Upper lobe of right lung (tissue), 1 donor: Measurements from ENCODE around the gene PARD6A. TPM values are rescaled to one million over a fixed set of nuclear protein-coding genes. Genes with fewer than 3 reads are reported as not detected.

Experiments used
- ATAC-seq: fragments of 200-7000 bp; cut with Tn5 transposase; one replicate; pipeline ENCODE4 v1.9.1; 2020; ENCODE audit warnings: mild to moderate bottlenecking, moderate library complexity
- DNase-seq: peaks from one replicate; pipeline ENCODE4 v3.0.0-alpha.2; 2020
- H3K27ac ChIP-seq: fragments of 200-600 bp; one replicate; pipeline ENCODE4 v1.8.0; 2022
- H3K27me3 ChIP-seq: fragments of 200-600 bp; one replicate; pipeline ENCODE4 v1.8.0; 2022; ENCODE audit warnings: mild to moderate bottlenecking
- H3K36me3 ChIP-seq: fragments of 200-600 bp; one replicate; pipeline ENCODE4 v1.8.0; 2022
- H3K4me1 ChIP-seq: fragments of 200-600 bp; one replicate; pipeline ENCODE4 v1.8.0; 2022
- H3K4me3 ChIP-seq: fragments of 200-600 bp; one replicate; pipeline ENCODE4 v1.8.0; 2022; ENCODE audit warnings: mild to moderate bottlenecking
- H3K9me3 ChIP-seq: fragments of 200-600 bp; one replicate; pipeline ENCODE4 v1.8.0; 2022
- CTCF ChIP-seq: fragments of 200-600 bp; IDR thresholded peaks from one replicate; pipeline ENCODE4 v1.8.0; 2022; ENCODE audit warnings: antibody characterized with exemption
- intact Hi-C: fragments of 100-400 bp; cut with DNase I; formaldehyde crosslinking; loops from one replicate; pipeline ENCODE4 v1.11.0; 2022
- total RNA-seq: library from RNA; stranded (reverse); fragmentation: NEBNext Ultra II Directional; extraction: Animal tissue kit (Norgen Biotek cat#: 25700); gene quantifications from one replicate; pipeline ENCODE4 v1.2.1, GENCODE V29; 2021
- donor health status: DM: no; HTN: yes; CAD: no; lungs with severe emphysema.

The PARD6A gene
- total RNA-seq, 1 donor from 2014 or later, result 4.7 TPM

- DNase-seq, result peak; percentile 16
- H3K27me3 ChIP-seq, result no peaks in the 10 kb centered on the region
- no peak overlapping the region for H3K4me3 ChIP-seq
- peaks cover 3% of the 10 kb centered on the region for H3K4me1 ChIP-seq
- peaks cover 55% of the 10 kb centered on the region for H3K36me3 ChIP-seq
- no peak for ATAC-seq
- H3K27ac ChIP-seq, result no peak overlapping the region
- intact Hi-C loops, result no loop called here
- no peaks in the 10 kb centered on the region for H3K9me3 ChIP-seq
- no peak for TF ChIP-seq CTCF
Measured at GRCh38 chr16:67637625-67638024, 23.1 kb upstream of the PARD6A start.

GRCh38 chr16:67641779-67642708 lies 18.7 kb upstream of the PARD6A start:
- peak; percentile 62 for ATAC-seq
- Histone ChIP-seq H3K4me1 (peaks cover 7% of the 10 kb centered on the region), H3K27me3 (peaks cover 10% of the 10 kb centered on the region), H3K27ac (peak overlapping the region; percentile 24), H3K9me3 (no peaks in the 10 kb centered on the region), H3K36me3 (peaks cover 22% of the 10 kb centered on the region), H3K4me3 (no peak overlapping the region)
- intact Hi-C loops, result no loop called here
- peak; percentile 81 for DNase-seq
- TF ChIP-seq CTCF, result no peak

- H3K9me3 ChIP-seq, result no peaks in the 10 kb centered on the region
- intact Hi-C loops, result no loop called here
- H3K27me3 ChIP-seq, result peaks cover 15% of the 10 kb centered on the region
- peaks cover 7% of the 10 kb centered on the region for H3K4me1 ChIP-seq
- H3K36me3 ChIP-seq, result peaks cover 2% of the 10 kb centered on the region
- DNase-seq (no peak), ATAC-seq (no peak)
- no peak overlapping the region for H3K4me3 ChIP-seq
- no peak for TF ChIP-seq CTCF
- no peak overlapping the region for H3K27ac ChIP-seq
Measured at GRCh38 chr16:67644038-67644437, 16.7 kb upstream of the PARD6A start.

GRCh38 chr16:67645397-67646121 lies 15.2 kb upstream of the PARD6A start:
- intact Hi-C loops, result no loop called here
- ATAC-seq (no peak), DNase-seq (no peak)
- H3K27me3 ChIP-seq, result peaks cover 26% of the 10 kb centered on the region
- peak overlapping the region; percentile 58 for H3K27ac ChIP-seq
- no peaks in the 10 kb centered on the region for H3K9me3 ChIP-seq
- no peaks in the 10 kb centered on the region for H3K36me3 ChIP-seq
- H3K4me1 ChIP-seq, result peaks cover 7% of the 10 kb centered on the region
- H3K4me3 ChIP-seq, result peak overlapping the region; percentile 42
- no peak for TF ChIP-seq CTCF

DNA sequence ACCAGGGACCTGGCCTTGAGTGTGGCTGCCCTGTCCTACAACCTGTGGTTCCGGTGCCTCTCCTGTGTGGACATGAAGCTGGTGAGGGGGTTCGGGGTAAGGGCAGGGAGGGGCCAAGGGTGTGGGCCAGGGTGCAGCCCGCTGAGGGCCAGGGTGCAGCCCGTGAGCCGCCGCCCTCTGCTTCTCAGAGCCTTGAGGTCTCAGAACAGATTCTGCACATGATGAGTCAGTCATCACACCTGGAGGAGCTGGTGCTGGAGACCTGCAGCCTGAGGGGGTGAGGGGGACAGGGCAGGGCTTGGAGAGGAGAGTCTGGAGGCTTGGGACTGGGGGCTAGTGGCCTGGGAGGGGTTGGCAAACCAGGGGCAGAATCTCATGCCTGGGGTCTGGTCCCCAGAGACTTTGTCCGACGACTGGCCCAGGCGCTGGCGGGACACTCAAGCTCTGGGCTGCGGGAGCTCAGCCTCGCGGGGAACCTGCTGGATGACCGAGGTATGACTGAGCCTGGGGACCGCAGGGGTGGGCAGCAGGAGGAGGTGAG lies 13.6 kb upstream of the PARD6A start:
- Histone ChIP-seq H3K4me3 (no peak overlapping the region), H3K36me3 (no peaks in the 10 kb centered on the region), H3K27ac (no peak overlapping the region), H3K9me3 (no peaks in the 10 kb centered on the region), H3K4me1 (peaks cover 5% of the 10 kb centered on the region), H3K27me3 (peaks cover 33% of the 10 kb centered on the region)
- ATAC-seq (no peak), DNase-seq (no peak)
- intact Hi-C loops, result no loop called here
- TF ChIP-seq CTCF, result no peak
